HEK293 (cell line): ENCODE results near the gene DDX24.
A peak's percentile ranks its signal among the peaks of the same experiment; 100 is the strongest.

ENCODE experiments used
- CTCF ChIA-PET: fragments of 350-600 bp; formaldehyde crosslinking; extraction: SDS; loops from one replicate; lab custom pipeline; 2021; ENCODE audit warnings: antibody characterized with exemption; lab: Yijun Ruan, JAX
- POLR2A ChIA-PET: fragments of 300-600 bp; formaldehyde crosslinking; extraction: SDS; loops from one replicate; lab custom pipeline; 2020; ENCODE audit warnings: antibody characterized with exemption, inconsistent platforms; lab: Yijun Ruan, JAX
- H3K27ac ChIP-seq: fragments of 200-500 bp; sonication (Bioruptor generic); 2 replicates; pipeline ENCODE4 v1.5.1; 2014; ENCODE audit warnings: low read depth, low read length, control low read depth, inconsistent platforms; ENCODE audit errors: extremely low read depth
- H3K36me3 ChIP-seq, 2 experiments: fragments of 200-500 bp in 1 of 2; sonication (Bioruptor generic) in 1 of 2; 1 replicate in 1 of 2; 2 replicates in 1 of 2; pipeline ENCODE4 v1.5.1; 2014 to 2017; ENCODE audit warnings: inconsistent platforms in 2 of 2, low read length in 2 of 2; ENCODE audit not compliant: control insufficient read depth in 2 of 2, insufficient read depth in 1 of 2
- H3K4me1 ChIP-seq: fragments of 200-500 bp; sonication (Bioruptor generic); 2 replicates; pipeline ENCODE4 v1.5.1; 2014; ENCODE audit warnings: mild to moderate bottlenecking, low read length, inconsistent platforms; ENCODE audit not compliant: control insufficient read depth, insufficient read depth
- H3K4me3 ChIP-seq: 2 replicates; pipeline ENCODE4 v1.5.1; 2011; ENCODE audit warnings: low read depth, mild to moderate bottlenecking, control low read depth, low read length, moderate library complexity
- H3K9me3 ChIP-seq: fragments of 200-500 bp; sonication (Bioruptor generic); 2 replicates; pipeline ENCODE4 v1.5.1; 2014; ENCODE audit warnings: low read depth, low read length, inconsistent platforms; ENCODE audit not compliant: control insufficient read depth, insufficient read depth
- GLI2 ChIP-seq: fragments of 450-650 bp; formaldehyde crosslinking; IDR thresholded peaks from 2 replicates; pipeline ENCODE4; 2017; ENCODE audit warnings: missing biosample characterization, missing genetic modification characterization, low read depth, borderline replicate concordance
- KLF8 ChIP-seq: fragments of 450-650 bp; formaldehyde crosslinking; IDR thresholded peaks from 2 replicates; pipeline ENCODE4 v1.5.1; 2016; ENCODE audit warnings: missing biosample characterization, missing genetic modification characterization
- KLF9 ChIP-seq: fragments of 450-650 bp; formaldehyde crosslinking; IDR thresholded peaks from 2 replicates; pipeline ENCODE4 v1.5.1; 2016; ENCODE audit warnings: missing biosample characterization, missing genetic modification characterization, low read depth
- ZBTB10 ChIP-seq: fragments of 450-650 bp; formaldehyde crosslinking; IDR thresholded peaks from 2 replicates; pipeline ENCODE4 v1.5.1; 2016; ENCODE audit warnings: missing biosample characterization, missing genetic modification characterization
- ZBTB11 ChIP-seq: fragments of 450-650 bp; formaldehyde crosslinking; conservative IDR thresholded peaks from 2 replicates; pipeline ENCODE4 v1.5.1; 2016; ENCODE audit warnings: low read depth, missing biosample characterization, missing genetic modification characterization
- ZIC2 ChIP-seq: fragments of 450-650 bp; formaldehyde crosslinking; IDR thresholded peaks from 2 replicates; pipeline ENCODE4 v1.5.1; 2016; ENCODE audit warnings: missing biosample characterization, missing genetic modification characterization
- ZNF132 ChIP-seq: fragments of 450-650 bp; formaldehyde crosslinking; IDR thresholded peaks from 2 replicates; pipeline ENCODE4 v1.5.1; 2017; ENCODE audit warnings: missing biosample characterization, missing genetic modification characterization, borderline replicate concordance
- ZNF133 ChIP-seq: fragments of 450-650 bp; formaldehyde crosslinking; IDR thresholded peaks from 2 replicates; pipeline ENCODE4 v1.5.1; 2016; ENCODE audit warnings: missing biosample characterization, missing genetic modification characterization
- ZNF146 ChIP-seq: fragments of 450-650 bp; formaldehyde crosslinking; IDR thresholded peaks from 2 replicates; pipeline ENCODE4 v1.5.1; 2016; ENCODE audit warnings: missing biosample characterization, missing genetic modification characterization
- ZNF157 ChIP-seq: fragments of 450-650 bp; formaldehyde crosslinking; IDR thresholded peaks from 2 replicates; pipeline ENCODE4 v1.5.1; 2016; ENCODE audit warnings: missing biosample characterization, missing genetic modification characterization
- ZNF221 ChIP-seq: fragments of 450-650 bp; formaldehyde crosslinking; IDR thresholded peaks from 2 replicates; pipeline ENCODE4 v1.5.1; 2017; ENCODE audit warnings: missing biosample characterization, missing genetic modification characterization, borderline replicate concordance
- ZNF274 ChIP-seq, 2 experiments: fragments of 200-500 bp in 1 of 2; fragments of 450-650 bp in 1 of 2; sonication (Bioruptor generic) in 1 of 2; formaldehyde crosslinking in 1 of 2; IDR thresholded peaks; 2 replicates each; pipeline versions ENCODE4 v1.5.1 to v1.6.1; 2014 to 2016; ENCODE audit warnings: borderline replicate concordance in 1 of 2, inconsistent platforms in 1 of 2, low read length in 1 of 2, missing biosample characterization in 1 of 2, missing genetic modification characterization in 1 of 2
- ZNF350 ChIP-seq: fragments of 450-650 bp; formaldehyde crosslinking; IDR thresholded peaks from 2 replicates; pipeline ENCODE4 v1.5.0; 2017; ENCODE audit warnings: missing biosample characterization, mild to moderate bottlenecking, missing genetic modification characterization
- ZNF473 ChIP-seq: fragments of 450-650 bp; formaldehyde crosslinking; IDR thresholded peaks from 2 replicates; pipeline ENCODE4 v1.5.1; 2017; ENCODE audit warnings: missing biosample characterization, missing genetic modification characterization
- ZNF521 ChIP-seq: fragments of 450-650 bp; formaldehyde crosslinking; IDR thresholded peaks from 2 replicates; pipeline ENCODE4 v1.5.1; 2017; ENCODE audit warnings: missing biosample characterization, mild to moderate bottlenecking, missing genetic modification characterization
- ZNF585B ChIP-seq: fragments of 450-650 bp; formaldehyde crosslinking; IDR thresholded peaks from 2 replicates; pipeline ENCODE4 v1.5.1; 2016; ENCODE audit warnings: missing biosample characterization, missing genetic modification characterization
- ZNF610 ChIP-seq: fragments of 450-650 bp; formaldehyde crosslinking; IDR thresholded peaks from 2 replicates; pipeline ENCODE4 v1.5.1; 2016; ENCODE audit warnings: missing biosample characterization, missing genetic modification characterization, borderline replicate concordance
- ZNF623 ChIP-seq: fragments of 450-650 bp; formaldehyde crosslinking; IDR thresholded peaks from 2 replicates; pipeline ENCODE4 v1.5.1; 2016; ENCODE audit warnings: missing biosample characterization, missing genetic modification characterization

Gene DDX24

GRCh38 chr14:94081386-94081820, 401 bp upstream of the DDX24 start (continued):
- TF ChIP-seq ZBTB11 (tag by site-specific recombination): no peak
- TF ChIP-seq KLF8 (tag by site-specific recombination): 0 out of 2 replicates have a peak, but pooled peaks have one; percentile 18
- TF ChIP-seq ZBTB10 (tag by site-specific recombination): 0 out of 2 replicates have a peak, but pooled peaks have one; percentile 6
- TF ChIP-seq, all 188 proteins: peak for 5

- H3K9me3 ChIP-seq: no peaks in the 10 kb centered on the region
- ChIA-PET CTCF (interaction anchor here (1.8 to 2.2 kb wide), 2 partner anchors 43 to 56 kb away, joined by 7 to 14 read pairs; no protein-coding TSS in a partner anchor), POLR2A (interaction anchor here (1.1 to 3.4 kb wide), 4 partner anchors 14 to 182 kb away, joined by 3 to 25 read pairs (median 8); partner anchors contain the start of gene IFI27L2)
- H3K36me3 ChIP-seq: peaks cover 3 to 43% of the 10 kb centered on the region in 2 experiments; a peak in 2 of 3 replicates
- H3K27ac ChIP-seq: peak overlapping the region; percentile 82; the same call in 1 of the 2 replicates
- peak overlapping the region; percentile 91 for H3K4me3 ChIP-seq
- TF ChIP-seq ZIC2 (no peak), ZNF521 (no peak), ZNF157 (no peak), ZNF274 (IDR thresholded peaks at IDR 0.05; ENCODE audit: low read length) (no peak), ZNF274 (tag by site-specific recombination; IDR thresholded peaks at IDR 0.05; ENCODE audit: borderline replicate concordance) (no peak), ZNF221 (tag by site-specific recombination) (no peak), ZNF146 (tag by site-specific recombination) (no peak), ZNF623 (tag by site-specific recombination) (no peak), ZNF350 (no peak), ZNF132 (tag by site-specific recombination) (no peak), ZNF473 (tag by site-specific recombination) (no peak), ZNF610 (no peak; the same call in 1 of the 2 replicates), GLI2 (no peak), KLF9 (tag by site-specific recombination) (no peak), ZNF133 (tag by site-specific recombination) (no peak), ZNF585B (tag by site-specific recombination) (no peak)
- H3K4me1 ChIP-seq: peaks cover 4% of the 10 kb centered on the region; the same call in 1 of the 2 replicates
These were observed 946 bp downstream of the DDX24 start for GRCh38 chr14:94079891-94080620.
